ENCODE measurements around the gene ATP6AP2.

GRCh38 chrX:40537310-40537709 is 43.5 kb upstream of the ATP6AP2 start:
- TF ChIP-seq TAF1 (IDR thresholded peaks at IDR 0.05; ENCODE audit: borderline replicate concordance, insufficient read depth, low read length) (no peak), POLR2AphosphoS5 (IDR thresholded peaks at IDR 0.05; ENCODE audit: low read depth, low read length) (no peak), REST (IDR thresholded peaks at IDR 0.05; ENCODE audit: insufficient read depth in 1 of 2, low read depth in 2 of 2, low read length in 2 of 2) (no peak)
